G401.6 (cell line): ENCODE results near the gene DLK2.
"Not testable (repeated sequence)": the region's sequence is repeated elsewhere in the genome, so short reads cannot be mapped to it uniquely, and the experiment has no call there.

ENCODE experiments used
- FAIRE-seq: peaks from 2 replicates; lab custom pipeline; 2012; peaks lifted over from hg19 to GRCh38; lab: Jason Lieb, UNC

Gene DLK2

GRCh38 chr6:43481591-43482236, 26.4 kb upstream of the DLK2 start:
- no peak for FAIRE-seq

GRCh38 chr6:43481075-43481474, 25.7 kb upstream of the DLK2 start:
- FAIRE-seq = no peak

GRCh38 chr6:43478008-43478372, 22.6 kb upstream of the DLK2 start:
- no peak for FAIRE-seq

GRCh38 chr6:43477235-43478007, 22.1 kb upstream of the DLK2 start, which contains the start of gene TJAP1:
TJAP1 (plus strand) TSS chr6:43477570; CDS start chr6:43499002, 21,432 bp downstream.
- FAIRE-seq = peak; percentile 86

GRCh38 chr6:43476746-43477145, 21.4 kb upstream of the DLK2 start:
- no peak for FAIRE-seq

- FAIRE-seq = no peak
These were observed 20.2 kb upstream of the DLK2 start for GRCh38 chr6:43475516-43475915.

- FAIRE-seq = no peak
These were observed 17.2 kb upstream of the DLK2 start for GRCh38 chr6:43472515-43472914.

GRCh38 chr6:43471399-43471798, 16.1 kb upstream of the DLK2 start:
- no peak for FAIRE-seq

- FAIRE-seq = no peak
These were observed 14.6 kb upstream of the DLK2 start for GRCh38 chr6:43469947-43470346.

GRCh38 chr6:43468748-43469681, 13.7 kb upstream of the DLK2 start:
- FAIRE-seq = no peak

- no peak for FAIRE-seq
These were observed 12.9 kb upstream of the DLK2 start for GRCh38 chr6:43468240-43468639.

- no peak for FAIRE-seq
These were observed 12.4 kb upstream of the DLK2 start for GRCh38 chr6:43467752-43468151.

- FAIRE-seq = not testable (repeated sequence)
These were observed 11.9 kb upstream of the DLK2 start for GRCh38 chr6:43467265-43467664.

- FAIRE-seq = no peak
These were observed 10.6 kb upstream of the DLK2 start for GRCh38 chr6:43465948-43466347.

GRCh38 chr6:43464337-43464736, 9.0 kb upstream of the DLK2 start:
- no peak for FAIRE-seq

- FAIRE-seq = no peak
These were observed 6.6 kb upstream of the DLK2 start for GRCh38 chr6:43461936-43462335.

- no peak for FAIRE-seq
These were observed 4.7 kb upstream of the DLK2 start for GRCh38 chr6:43460032-43460431.

GRCh38 chr6:43459535-43459934, 4.2 kb upstream of the DLK2 start:
- FAIRE-seq = no peak

- FAIRE-seq = not testable (repeated sequence)
These were observed 2.8 kb upstream of the DLK2 start for GRCh38 chr6:43458154-43458553.

GRCh38 chr6:43457643-43458042, 2.3 kb upstream of the DLK2 start:
- no peak for FAIRE-seq

- no peak for FAIRE-seq
These were observed 435 bp downstream of the DLK2 start for GRCh38 chr6:43454696-43455530.

- no peak for FAIRE-seq
These were observed 1.1 kb downstream of the DLK2 start for GRCh38 chr6:43454290-43454695.
